Left lung (tissue), 10 donors: ENCODE measurements around the gene OR10T2. TPM values are rescaled to one million over a fixed set of nuclear protein-coding genes. Genes with fewer than 3 reads are reported as not detected.

Experiments used
- ATAC-seq: fragments of 200-7000 bp; cut with Tn5 transposase; one replicate; pipeline ENCODE4 v1.9.1; 2020; ENCODE audit warnings: moderate library complexity
- DNase-seq, 4 donors: peaks; one replicate each; pipeline ENCODE4 v3.0.0-alpha.2; 2013 to 2020
- H3K27ac ChIP-seq, 2 donors: fragments of 200-600 bp; sonication (generic) in 1 of 2; one replicate each; pipeline versions ENCODE4 v1.5.0 to v1.8.0; 2020 to 2021
- H3K27me3 ChIP-seq, 2 donors: fragments of 200-600 bp; sonication (generic) in 1 of 2; one replicate each; pipeline versions ENCODE4 v1.5.0 to v1.8.0; 2020 to 2021
- H3K36me3 ChIP-seq, 2 donors: fragments of 200-600 bp; sonication (generic) in 1 of 2; one replicate each; pipeline versions ENCODE4 v1.5.0 to v1.8.0; 2020 to 2021
- H3K4me1 ChIP-seq, 2 donors: fragments of 200-600 bp; one replicate each; pipeline ENCODE4 v1.8.0; 2021
- H3K4me3 ChIP-seq, 2 donors: fragments of 200-600 bp; sonication (generic) in 1 of 2; one replicate each; pipeline versions ENCODE4 v1.5.0 to v1.8.0; 2020 to 2021; ENCODE audit warnings: mild to moderate bottlenecking in 1 of 2
- H3K9me3 ChIP-seq, 2 donors: fragments of 200-600 bp; sonication (generic) in 1 of 2; one replicate each; pipeline versions ENCODE4 v1.5.0 to v1.8.0; 2020 to 2021
- CTCF ChIP-seq, 2 donors: fragments of 200-600 bp; sonication (generic) in 1 of 2; IDR thresholded peaks; one replicate each; pipeline versions ENCODE4 v1.5.0 to v1.8.0; 2021; ENCODE audit warnings: antibody characterized with exemption in 2 of 2
- intact Hi-C, 2 donors: fragments of 100-400 bp; cut with DNase I; formaldehyde crosslinking; loops; one replicate each; pipeline versions ENCODE4 v1.11.2 to v1.14.2; 2022
- polyA plus RNA-seq, 6 donors: library from polyadenylated mRNA; unstranded; fragments of 120-200 nt; gene quantifications; one replicate each; pipeline ENCODE4 v1.2.1, GENCODE V29; 2013; ENCODE audit not compliant: insufficient read length in 6 of 6
- total RNA-seq, 2 donors: library from RNA; stranded (reverse); fragmentation: NEBNext Ultra II Directional; extraction: Animal tissue kit (Norgen Biotek cat#: 25700); gene quantifications; one replicate each; pipeline ENCODE4 v1.2.1, GENCODE V29; 2021
- donor health status: DM: no; HTN: yes; CAD: no.
- donor health status: DM: no; HTN: no; CAD: no.

Gene OR10T2
- total and polyA plus RNA-seq, 8 donors: not detected

- no peak overlapping the region for H3K27ac ChIP-seq
- no peak overlapping the region for H3K4me3 ChIP-seq
- H3K4me1 ChIP-seq: no peaks in the 10 kb centered on the region
- no peaks in the 10 kb centered on the region for H3K27me3 ChIP-seq
- TF ChIP-seq CTCF (IDR thresholded peaks at IDR 0.05): no peak
- DNase-seq: no peak
- no peaks in the 10 kb centered on the region for H3K9me3 ChIP-seq
- ATAC-seq: no peak
- H3K36me3 ChIP-seq: no peaks in the 10 kb centered on the region
- intact Hi-C loops: no loop called here
These were observed 1.6 kb upstream of the OR10T2 start for GRCh38 chr1:158400871-158401270.

GRCh38 chr1:158396646-158397045 is 2.6 kb downstream of the OR10T2 start:
- ATAC-seq: no peak
- Histone ChIP-seq H3K4me1 (no peaks in the 10 kb centered on the region), H3K27ac (no peak overlapping the region), H3K36me3 (no peaks in the 10 kb centered on the region), H3K27me3 (no peaks in the 10 kb centered on the region), H3K9me3 (no peaks in the 10 kb centered on the region), H3K4me3 (no peak overlapping the region)
- no peak for TF ChIP-seq CTCF (IDR thresholded peaks at IDR 0.05)
- DNase-seq: no peak
- intact Hi-C loops: no loop called here

GRCh38 chr1:158393476-158393875 is 5.8 kb downstream of the OR10T2 start:
- no peak for TF ChIP-seq CTCF (IDR thresholded peaks at IDR 0.05)
- Histone ChIP-seq H3K9me3 (no peaks in the 10 kb centered on the region), H3K4me3 (no peak overlapping the region), H3K36me3 (no peaks in the 10 kb centered on the region), H3K4me1 (no peaks in the 10 kb centered on the region), H3K27ac (no peak overlapping the region), H3K27me3 (no peaks in the 10 kb centered on the region)
- no peak for DNase-seq
- no peak for ATAC-seq
- intact Hi-C loops: no loop called here

- H3K27ac ChIP-seq: no peak overlapping the region
- H3K9me3 ChIP-seq: peaks cover 0 to 3% of the 10 kb centered on the region in 2 donors
- H3K4me3 ChIP-seq: no peak overlapping the region
- ATAC-seq (no peak), DNase-seq (no peak)
- intact Hi-C loops: no loop called here
- no peaks in the 10 kb centered on the region for H3K36me3 ChIP-seq
- no peak for TF ChIP-seq CTCF (IDR thresholded peaks at IDR 0.05)
- H3K4me1 ChIP-seq: no peaks in the 10 kb centered on the region
- H3K27me3 ChIP-seq: no peaks in the 10 kb centered on the region
These were observed 8.2 kb downstream of the OR10T2 start for GRCh38 chr1:158391099-158391498.

- H3K4me3 ChIP-seq: no peak overlapping the region
- DNase-seq (no peak), ATAC-seq (no peak)
- H3K36me3 ChIP-seq: no peaks in the 10 kb centered on the region
- no peaks in the 10 kb centered on the region for H3K4me1 ChIP-seq
- intact Hi-C loops: no loop called here
- TF ChIP-seq CTCF (IDR thresholded peaks at IDR 0.05): no peak
- H3K9me3 ChIP-seq: peaks cover 0 to 3% of the 10 kb centered on the region in 2 donors
- H3K27ac ChIP-seq: no peak overlapping the region
- H3K27me3 ChIP-seq: no peaks in the 10 kb centered on the region
These were observed 8.9 kb downstream of the OR10T2 start for GRCh38 chr1:158390331-158390730.
